Measurements from ENCODE around the gene RFX1.
"Not testable (repeated sequence)": the region's sequence is repeated elsewhere in the genome, so short reads cannot be mapped to it uniquely, and the experiment has no call there.

Gene RFX1

GRCh38 chr19:13926010-13926409 is 80.1 kb downstream of the RFX1 start:
- no peak for DNase-seq (ENCODE audit: low read depth, low spot score)
- no peak overlapping the region for H3K4me3 ChIP-seq (ENCODE audit: low read length)

- DNase-seq (ENCODE audit: low read depth, low spot score): no peak
These were observed 82.7 kb downstream of the RFX1 start for GRCh38 chr19:13923194-13923987.

GRCh38 chr19:13922118-13922517 is 84.0 kb downstream of the RFX1 start:
- H3K4me3 ChIP-seq (ENCODE audit: low read length); DNase-seq (ENCODE audit: low read depth, low spot score): not testable (repeated sequence)

More at GRCh38 chr19:13923194-13923987, 82.7 kb downstream of the RFX1 start:
- H3K4me3 ChIP-seq (ENCODE audit: low read length): no peak overlapping the region

DNA sequence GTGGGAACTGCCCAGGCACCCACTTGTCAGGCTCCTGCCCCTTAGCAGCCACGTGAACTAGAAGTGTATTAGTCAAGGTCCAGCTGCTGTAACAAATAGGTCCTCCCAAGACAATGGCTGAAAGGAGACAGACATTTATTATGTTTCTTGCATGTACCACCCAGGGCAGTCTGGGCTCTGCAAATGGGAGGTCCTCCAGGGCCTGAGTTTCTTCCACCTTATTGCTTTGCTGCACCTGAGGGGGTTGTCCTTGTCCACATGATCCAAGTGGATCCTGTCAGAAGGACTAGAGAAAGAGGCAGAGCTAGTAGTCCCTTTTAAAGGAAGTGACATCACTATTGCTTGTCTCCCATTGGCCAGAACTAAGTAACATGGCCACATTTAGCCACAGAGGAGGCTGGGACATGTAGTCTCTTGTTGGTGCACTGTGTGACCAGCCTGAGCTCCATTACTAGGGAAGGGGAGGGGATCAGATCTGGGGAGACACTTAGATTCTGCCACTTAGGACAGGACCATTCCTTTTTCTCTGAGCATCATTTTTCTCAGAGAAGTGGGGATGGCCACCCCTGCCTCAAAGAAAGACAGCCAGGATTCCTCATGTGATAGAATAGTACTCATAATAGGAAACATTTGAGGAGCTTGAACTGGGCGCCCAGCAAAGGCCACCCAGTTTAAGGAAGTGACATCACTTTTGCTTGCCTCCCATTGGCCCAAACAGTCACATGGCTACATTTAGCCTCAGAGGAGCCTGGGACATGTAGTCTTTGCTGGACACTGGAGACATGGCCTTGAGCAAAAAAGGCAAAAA is 85.0 kb downstream of the RFX1 start:
- no peak overlapping the region for H3K4me3 ChIP-seq (ENCODE audit: low read length)
- DNase-seq (ENCODE audit: low read depth, low spot score): peak; percentile 53

DNA sequence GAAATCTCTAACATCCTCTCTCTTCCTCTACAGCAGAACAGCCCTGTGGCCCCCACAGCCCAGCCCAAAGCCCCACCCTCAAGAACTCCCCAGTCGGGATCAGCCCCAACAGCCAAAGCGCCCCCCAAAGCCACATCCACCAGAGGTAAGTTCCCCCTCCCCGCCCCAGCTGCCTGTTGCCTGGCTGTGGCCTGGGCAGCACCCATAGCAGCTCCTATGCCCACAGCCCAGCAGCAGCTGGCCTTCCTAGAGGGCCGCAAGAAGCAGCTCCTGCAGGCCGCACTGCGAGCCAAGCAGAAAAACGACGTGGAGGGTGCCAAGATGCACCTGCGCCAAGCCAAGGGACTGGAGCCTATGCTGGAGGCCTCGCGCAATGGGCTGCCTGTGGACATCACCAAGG is 85.6 kb downstream of the RFX1 start:
- no peak overlapping the region for H3K4me3 ChIP-seq (ENCODE audit: low read length)
- DNase-seq (ENCODE audit: low read depth, low spot score): no peak

GRCh38 chr19:13918726-13919411 is 87.3 kb downstream of the RFX1 start:
- no peak for DNase-seq (ENCODE audit: low read depth, low spot score)
- no peak overlapping the region for H3K4me3 ChIP-seq (ENCODE audit: low read length)

- no peak overlapping the region for H3K4me3 ChIP-seq (ENCODE audit: low read length)
- DNase-seq (ENCODE audit: low read depth, low spot score): no peak
These were observed 88.2 kb downstream of the RFX1 start for GRCh38 chr19:13917888-13918406.

DNA sequence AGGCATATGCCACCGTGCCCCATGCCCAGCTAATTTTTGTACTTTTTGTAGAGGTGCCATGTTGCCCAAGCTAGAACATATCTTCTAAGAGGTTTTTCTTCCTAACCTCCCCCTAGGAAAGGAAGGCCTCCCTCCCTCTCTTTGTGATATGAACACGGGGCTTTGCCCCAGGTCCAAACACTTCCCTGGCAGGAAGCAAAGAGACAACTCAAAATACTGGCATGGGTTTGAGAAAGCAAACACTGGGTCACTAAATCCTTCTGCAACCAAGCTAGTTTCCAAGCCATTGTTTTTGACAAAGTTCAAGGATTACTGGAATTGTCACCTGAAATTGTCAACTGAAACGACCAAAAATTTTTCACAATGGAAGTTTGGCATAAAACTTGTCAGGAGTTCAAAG is 91.3 kb downstream of the RFX1 start:
- no peak overlapping the region for H3K4me3 ChIP-seq (ENCODE audit: low read length)
- DNase-seq (ENCODE audit: low read depth, low spot score): no peak

- no peak overlapping the region for H3K4me3 ChIP-seq (ENCODE audit: low read length)
- DNase-seq (ENCODE audit: low read depth, low spot score): no peak
These were observed 92.8 kb downstream of the RFX1 start for GRCh38 chr19:13913352-13913751.

Measured in Jurkat, Clone E6-1 (cell line).